Measurements from ENCODE around the gene RHBDD2. TPM values are rescaled to one million over a fixed set of nuclear protein-coding genes. Genes with fewer than 3 reads are reported as not detected.
"Not testable (repeated sequence)": the region's sequence is repeated elsewhere in the genome, so short reads cannot be mapped to it uniquely, and the experiment has no call there.

Gene RHBDD2
- polyA plus RNA-seq, 4 donors, result 55.4 to 67.0 (median 58.0) TPM

DNA sequence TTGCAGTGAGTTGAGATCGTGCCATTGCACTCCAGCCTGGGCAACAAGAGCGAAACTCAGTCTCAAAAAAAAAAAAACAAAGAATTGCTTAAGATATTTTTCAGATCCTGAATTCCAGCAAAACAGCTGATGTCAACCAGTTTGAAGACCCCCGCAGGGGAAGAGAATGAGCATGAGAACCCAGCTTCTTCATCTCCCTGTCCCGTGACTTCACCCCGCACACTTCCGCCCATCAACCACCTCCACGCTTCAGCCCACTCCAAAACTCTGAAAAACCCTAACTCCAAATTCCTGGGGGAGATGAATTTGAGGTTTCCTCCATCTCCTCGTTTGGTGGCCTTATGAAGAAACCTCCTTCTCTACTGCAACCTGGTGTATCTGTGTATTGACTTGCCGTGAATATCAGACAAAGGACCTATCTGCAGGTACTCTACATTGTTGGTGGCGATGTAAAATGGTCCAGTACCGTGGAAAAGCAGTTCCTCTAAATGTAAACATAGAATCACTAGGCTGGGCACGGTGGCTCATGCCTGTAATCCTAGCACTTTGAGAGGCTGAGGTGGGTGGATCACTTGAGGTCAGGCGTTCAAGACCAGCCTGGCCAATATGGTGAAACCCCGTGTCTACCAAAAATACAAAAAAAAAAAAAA lies 40.4 kb upstream of the RHBDD2 start:
- not testable (repeated sequence) for DNase-seq; H3K4me3 ChIP-seq (ENCODE audit: low read depth in 1 of 3, low read length in 3 of 3); FAIRE-seq; H3K27me3 ChIP-seq (ENCODE audit: control insufficient read depth in 3 of 3, insufficient read depth in 3 of 3, low read length in 3 of 3); H3K27ac ChIP-seq (ENCODE audit: low read depth in 1 of 3, low read length in 2 of 3); H3K36me3 ChIP-seq (ENCODE audit: control insufficient read depth in 3 of 3, insufficient read depth in 2 of 3, low read depth in 1 of 3, low read length in 3 of 3); H3K9me3 ChIP-seq (ENCODE audit: control insufficient read depth in 2 of 2, insufficient read depth in 1 of 2, low read depth in 1 of 2, low read length in 1 of 2); H3K4me1 ChIP-seq (ENCODE audit: control insufficient read depth in 3 of 3, insufficient read depth in 2 of 3, low read depth in 1 of 3, low read length in 2 of 3)
- 81 to 86% (median 85%) methylated on average over 14 of the region's 14 CpGs for WGBS, 3 donors

DNA sequence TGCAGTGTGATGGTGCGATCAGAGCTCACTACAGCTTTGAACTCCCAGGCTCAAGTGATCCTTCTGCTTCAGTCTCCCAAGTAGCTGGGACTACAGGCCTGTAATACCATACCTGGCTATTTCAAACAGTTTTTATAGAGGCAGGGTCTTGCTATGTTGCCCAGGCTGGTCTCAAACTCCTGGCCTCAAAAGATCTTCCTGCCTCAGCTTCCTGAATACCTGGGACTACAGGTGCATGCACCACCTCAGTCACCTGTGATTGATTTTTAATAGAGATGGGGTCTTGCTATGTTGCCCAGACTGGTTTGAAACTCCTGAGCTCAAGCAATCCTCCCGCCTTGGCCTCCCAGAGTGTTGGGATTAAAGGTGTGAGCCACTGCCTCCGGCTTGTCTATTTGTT lies 38.8 kb upstream of the RHBDD2 start:
- H3K27ac ChIP-seq (ENCODE audit: low read depth in 1 of 3, low read length in 2 of 3), result no peak overlapping the region
- H3K4me3 ChIP-seq (ENCODE audit: low read depth in 1 of 3, low read length in 3 of 3), result no peak overlapping the region
- H3K9me3 ChIP-seq (ENCODE audit: control insufficient read depth in 2 of 2, insufficient read depth in 1 of 2, low read depth in 1 of 2, low read length in 1 of 2), result no peaks in the 10 kb centered on the region
- no peaks in the 10 kb centered on the region for H3K27me3 ChIP-seq (ENCODE audit: control insufficient read depth in 3 of 3, insufficient read depth in 3 of 3, low read length in 3 of 3)
- WGBS, 3 donors, result 92 to 97% (median 97%) methylated on average over 3 of the region's 3 CpGs
- no peak for FAIRE-seq
- no peak for DNase-seq
- H3K36me3 ChIP-seq (ENCODE audit: control insufficient read depth in 3 of 3, insufficient read depth in 2 of 3, low read depth in 1 of 3, low read length in 3 of 3), result no peaks in the 10 kb centered on the region
- no peaks in the 10 kb centered on the region for H3K4me1 ChIP-seq (ENCODE audit: control insufficient read depth in 3 of 3, insufficient read depth in 2 of 3, low read depth in 1 of 3, low read length in 2 of 3)

DNA sequence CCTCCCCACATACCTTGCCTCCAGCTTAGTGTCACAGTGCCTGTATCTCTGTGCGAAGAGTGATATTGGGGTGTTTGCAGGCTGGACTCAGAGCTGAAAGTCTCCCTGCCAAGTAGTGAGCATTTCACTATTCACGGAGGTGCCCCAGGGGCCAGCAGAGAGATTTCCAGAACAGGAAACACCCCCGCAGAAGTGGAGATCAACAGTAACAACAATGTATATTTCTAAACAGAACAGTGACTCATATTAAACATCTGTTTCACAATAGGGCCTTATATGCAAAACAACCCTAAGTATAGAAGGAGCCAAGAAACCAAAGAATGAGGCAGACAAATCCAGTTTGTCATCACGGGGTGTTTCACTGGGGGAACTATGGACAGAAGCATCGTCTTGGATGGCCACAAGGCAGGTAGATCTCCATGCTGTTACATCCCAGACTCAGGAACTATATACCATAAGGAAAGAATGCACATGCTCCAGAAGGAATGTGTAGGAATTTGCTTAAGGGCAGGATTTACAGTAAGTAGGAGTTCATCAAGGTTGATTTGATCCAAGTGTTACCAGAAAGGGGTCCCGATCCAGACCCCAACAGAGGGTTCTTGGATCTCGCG lies 35.9 kb upstream of the RHBDD2 start:
- DNase-seq, result peak; percentile 13 to 19
- no peak overlapping the region for H3K4me3 ChIP-seq (ENCODE audit: low read depth in 1 of 3, low read length in 3 of 3)
- no peak for FAIRE-seq
- no peaks in the 10 kb centered on the region for H3K27me3 ChIP-seq (ENCODE audit: control insufficient read depth in 3 of 3, insufficient read depth in 3 of 3, low read length in 3 of 3)
- H3K27ac ChIP-seq (ENCODE audit: low read depth in 1 of 3, low read length in 2 of 3), result peak overlapping the region in 2 of 3 donors; percentile 68 to 89
- no peaks in the 10 kb centered on the region for H3K9me3 ChIP-seq (ENCODE audit: control insufficient read depth in 2 of 2, insufficient read depth in 1 of 2, low read depth in 1 of 2, low read length in 1 of 2)
- no peaks in the 10 kb centered on the region for H3K36me3 ChIP-seq (ENCODE audit: control insufficient read depth in 3 of 3, insufficient read depth in 2 of 3, low read depth in 1 of 3, low read length in 3 of 3)
- H3K4me1 ChIP-seq (ENCODE audit: control insufficient read depth in 3 of 3, insufficient read depth in 2 of 3, low read depth in 1 of 3, low read length in 2 of 3), result no peaks in the 10 kb centered on the region
- WGBS, 3 donors, result 46 to 52% (median 51%) methylated on average over 8 of the region's 8 CpGs

DNA sequence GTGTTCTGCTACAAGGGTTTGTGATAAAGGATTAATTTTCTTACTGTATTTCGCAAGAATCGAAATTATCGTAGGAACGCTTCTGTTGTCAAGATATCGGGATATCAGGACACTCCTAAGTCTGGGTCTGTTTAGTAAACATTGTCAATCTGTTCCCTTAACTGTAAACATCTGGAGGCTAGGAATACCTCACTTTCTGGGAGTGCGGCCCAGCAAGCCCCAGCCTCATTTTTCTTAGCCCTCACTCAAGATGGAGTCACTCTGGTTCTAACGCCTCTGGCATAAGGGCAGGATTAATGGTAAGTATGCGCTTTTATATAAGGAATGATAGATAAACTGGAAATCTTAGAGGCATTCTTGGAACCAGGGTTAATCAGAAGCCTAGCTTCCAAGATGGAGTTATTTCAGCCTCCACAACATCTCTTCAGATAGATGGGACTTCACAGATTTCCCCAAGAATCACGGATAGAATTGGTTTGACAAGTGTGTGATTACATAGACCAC lies 35.2 kb upstream of the RHBDD2 start:
- WGBS, 3 donors, result 84 to 96% (median 92%) methylated on average over 9 of the region's 9 CpGs
- H3K4me1 ChIP-seq (ENCODE audit: control insufficient read depth in 3 of 3, insufficient read depth in 2 of 3, low read depth in 1 of 3, low read length in 2 of 3), result no peaks in the 10 kb centered on the region
- H3K9me3 ChIP-seq (ENCODE audit: control insufficient read depth in 2 of 2, insufficient read depth in 1 of 2, low read depth in 1 of 2, low read length in 1 of 2), result no peaks in the 10 kb centered on the region
- DNase-seq (no peak), FAIRE-seq (no peak)
- no peak overlapping the region for H3K4me3 ChIP-seq (ENCODE audit: low read depth in 1 of 3, low read length in 3 of 3)
- no peak overlapping the region for H3K27ac ChIP-seq (ENCODE audit: low read depth in 1 of 3, low read length in 2 of 3)
- no peaks in the 10 kb centered on the region for H3K36me3 ChIP-seq (ENCODE audit: control insufficient read depth in 3 of 3, insufficient read depth in 2 of 3, low read depth in 1 of 3, low read length in 3 of 3)
- no peaks in the 10 kb centered on the region for H3K27me3 ChIP-seq (ENCODE audit: control insufficient read depth in 3 of 3, insufficient read depth in 3 of 3, low read length in 3 of 3)

DNA sequence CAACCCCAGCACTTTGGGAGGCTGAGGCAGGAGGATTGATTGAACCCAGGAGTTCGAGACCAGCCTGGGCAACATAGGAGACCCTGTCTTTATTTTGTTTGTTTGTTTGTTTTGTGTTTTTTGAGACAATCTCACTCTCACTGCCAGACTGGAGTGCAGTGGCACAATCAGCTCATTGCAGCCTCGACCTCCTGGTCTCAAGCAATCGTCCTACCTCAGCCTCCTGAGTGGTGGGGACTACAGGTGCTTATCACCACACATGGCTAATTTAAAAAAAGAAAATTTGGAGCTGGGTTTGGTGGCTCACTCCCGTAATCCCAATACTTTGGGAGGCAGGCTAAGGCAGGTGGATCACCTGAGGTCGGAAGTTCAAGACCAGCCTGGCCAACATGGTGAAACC lies 34.7 kb upstream of the RHBDD2 start:
- FAIRE-seq (no peak), DNase-seq (no peak)
- Histone ChIP-seq H3K36me3 (ENCODE audit: control insufficient read depth in 3 of 3, insufficient read depth in 2 of 3, low read depth in 1 of 3, low read length in 3 of 3) (no peaks in the 10 kb centered on the region), H3K27me3 (ENCODE audit: control insufficient read depth in 3 of 3, insufficient read depth in 3 of 3, low read length in 3 of 3) (no peaks in the 10 kb centered on the region), H3K27ac (ENCODE audit: low read depth in 1 of 3, low read length in 2 of 3) (no peak overlapping the region), H3K4me1 (ENCODE audit: control insufficient read depth in 3 of 3, insufficient read depth in 2 of 3, low read depth in 1 of 3, low read length in 2 of 3) (no peaks in the 10 kb centered on the region), H3K9me3 (ENCODE audit: control insufficient read depth in 2 of 2, insufficient read depth in 1 of 2, low read depth in 1 of 2, low read length in 1 of 2) (no peaks in the 10 kb centered on the region), H3K4me3 (ENCODE audit: low read depth in 1 of 3, low read length in 3 of 3) (no peak overlapping the region)
- WGBS, 3 donors, result 90 to 92% (median 91%) methylated on average over 5 of the region's 5 CpGs

DNA sequence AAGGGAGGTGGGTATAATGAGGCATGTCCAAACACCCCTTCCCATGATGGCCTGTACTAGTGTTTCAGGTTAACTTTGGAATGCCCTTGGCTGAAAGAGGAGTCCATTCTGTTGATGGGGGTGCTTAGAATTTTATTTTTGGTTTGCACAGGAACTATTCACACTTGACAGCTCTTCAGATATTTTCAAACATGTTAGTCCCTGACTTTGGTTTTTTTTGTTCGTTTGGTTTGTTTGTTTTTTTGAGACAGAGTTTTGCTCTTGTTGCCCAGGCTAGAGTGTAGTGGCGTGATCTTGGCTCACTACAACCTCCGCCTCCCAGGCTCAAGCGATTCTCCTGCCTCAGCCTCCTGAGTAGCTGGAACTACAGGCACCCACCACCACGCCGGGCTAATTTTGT lies 33.7 kb upstream of the RHBDD2 start:
- not testable (repeated sequence) for H3K36me3 ChIP-seq (ENCODE audit: control insufficient read depth in 3 of 3, insufficient read depth in 2 of 3, low read depth in 1 of 3, low read length in 3 of 3); FAIRE-seq; H3K27ac ChIP-seq (ENCODE audit: low read depth in 1 of 3, low read length in 2 of 3); H3K4me1 ChIP-seq (ENCODE audit: control insufficient read depth in 3 of 3, insufficient read depth in 2 of 3, low read depth in 1 of 3, low read length in 2 of 3); H3K4me3 ChIP-seq (ENCODE audit: low read depth in 1 of 3, low read length in 3 of 3); H3K27me3 ChIP-seq (ENCODE audit: control insufficient read depth in 3 of 3, insufficient read depth in 3 of 3, low read length in 3 of 3); DNase-seq; H3K9me3 ChIP-seq (ENCODE audit: control insufficient read depth in 2 of 2, insufficient read depth in 1 of 2, low read depth in 1 of 2, low read length in 1 of 2)
- WGBS, 3 donors, result 80 to 83% (median 80%) methylated on average over 6 of the region's 6 CpGs

DNA sequence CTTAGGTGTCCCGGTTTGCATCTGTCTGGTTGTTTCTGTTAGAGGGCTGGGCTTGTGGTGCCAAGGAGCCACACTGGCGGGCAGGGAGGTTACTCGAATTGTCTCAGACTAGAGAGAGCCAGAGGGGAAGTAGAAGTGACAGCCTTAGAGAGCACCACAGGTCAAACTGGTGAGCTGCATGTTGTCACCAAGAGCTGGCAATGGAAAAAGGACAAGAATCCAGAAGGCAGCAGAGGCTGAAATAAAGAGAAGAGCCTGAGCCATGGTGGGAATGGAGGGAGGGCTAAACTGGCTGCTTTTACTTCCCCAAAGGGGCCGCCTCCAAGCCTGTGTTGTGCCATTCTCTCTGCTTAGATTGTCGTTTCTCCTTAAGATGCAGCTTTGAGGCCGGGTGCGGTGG lies 31.1 kb upstream of the RHBDD2 start:
- Histone ChIP-seq H3K27ac (ENCODE audit: low read depth in 1 of 3, low read length in 2 of 3) (no peak overlapping the region), H3K4me1 (ENCODE audit: control insufficient read depth in 3 of 3, insufficient read depth in 2 of 3, low read depth in 1 of 3, low read length in 2 of 3) (no peaks in the 10 kb centered on the region), H3K4me3 (ENCODE audit: low read depth in 1 of 3, low read length in 3 of 3) (no peak overlapping the region), H3K9me3 (ENCODE audit: control insufficient read depth in 2 of 2, insufficient read depth in 1 of 2, low read depth in 1 of 2, low read length in 1 of 2) (no peaks in the 10 kb centered on the region), H3K36me3 (ENCODE audit: control insufficient read depth in 3 of 3, insufficient read depth in 2 of 3, low read depth in 1 of 3, low read length in 3 of 3) (no peaks in the 10 kb centered on the region), H3K27me3 (ENCODE audit: control insufficient read depth in 3 of 3, insufficient read depth in 3 of 3, low read length in 3 of 3) (no peaks in the 10 kb centered on the region)
- FAIRE-seq (no peak), DNase-seq (no peak)
- 74 to 85% (median 84%) methylated on average over 7 of the region's 7 CpGs for WGBS, 3 donors

DNA sequence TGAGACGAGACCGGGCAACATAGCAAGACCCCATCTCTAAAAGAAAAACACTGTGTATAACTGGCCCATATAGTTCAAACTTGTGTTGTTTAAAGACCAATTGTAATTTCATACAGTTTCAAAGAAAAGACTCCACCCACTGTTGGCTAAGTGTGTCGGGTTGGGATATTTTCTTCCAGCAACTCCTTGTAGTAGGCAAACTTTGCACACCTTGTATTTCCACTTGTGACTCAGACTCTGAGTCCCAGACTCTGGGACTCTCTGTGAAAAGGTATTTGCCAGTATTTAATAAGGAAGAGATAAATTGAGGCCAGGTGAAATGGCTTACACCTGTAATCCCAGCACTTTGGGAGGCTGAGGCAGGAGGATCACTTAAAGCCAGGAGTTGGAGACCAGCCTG lies 29.3 kb upstream of the RHBDD2 start:
- Histone ChIP-seq H3K27me3 (ENCODE audit: control insufficient read depth in 3 of 3, insufficient read depth in 3 of 3, low read length in 3 of 3) (no peaks in the 10 kb centered on the region), H3K4me3 (ENCODE audit: low read depth in 1 of 3, low read length in 3 of 3) (no peak overlapping the region), H3K9me3 (ENCODE audit: control insufficient read depth in 2 of 2, insufficient read depth in 1 of 2, low read depth in 1 of 2, low read length in 1 of 2) (no peaks in the 10 kb centered on the region), H3K4me1 (ENCODE audit: control insufficient read depth in 3 of 3, insufficient read depth in 2 of 3, low read depth in 1 of 3, low read length in 2 of 3) (no peaks in the 10 kb centered on the region), H3K27ac (ENCODE audit: low read depth in 1 of 3, low read length in 2 of 3) (no peak overlapping the region), H3K36me3 (ENCODE audit: control insufficient read depth in 3 of 3, insufficient read depth in 2 of 3, low read depth in 1 of 3, low read length in 3 of 3) (no peaks in the 10 kb centered on the region)
- WGBS, 3 donors, result 64 to 74% (median 65%) methylated on average over 3 of the region's 3 CpGs
- FAIRE-seq (no peak), DNase-seq (peak in 1 of 2 donors; percentile 13)

DNA sequence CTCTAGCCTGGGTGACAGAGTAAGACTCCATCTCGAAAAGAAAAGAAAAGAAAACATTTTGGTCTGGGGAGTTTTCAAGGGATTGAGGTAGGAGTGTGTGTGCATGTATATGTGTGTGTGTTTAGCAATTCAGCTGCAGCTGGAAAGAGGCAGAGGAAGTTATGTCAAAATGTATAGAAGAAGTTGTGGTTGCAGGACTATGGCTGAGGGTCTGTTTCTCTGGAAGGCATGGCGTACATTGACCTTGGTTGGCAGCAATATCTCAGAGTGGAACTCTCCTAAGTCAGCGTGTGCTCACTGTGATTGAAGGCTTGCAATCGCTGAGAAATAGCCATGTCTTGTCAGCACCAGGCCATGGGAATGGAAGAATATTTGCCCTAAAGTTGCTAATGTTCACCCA lies 28.6 kb upstream of the RHBDD2 start:
- Histone ChIP-seq H3K27ac (ENCODE audit: low read depth in 1 of 3, low read length in 2 of 3) (no peak overlapping the region), H3K27me3 (ENCODE audit: control insufficient read depth in 3 of 3, insufficient read depth in 3 of 3, low read length in 3 of 3) (no peaks in the 10 kb centered on the region), H3K4me1 (ENCODE audit: control insufficient read depth in 3 of 3, insufficient read depth in 2 of 3, low read depth in 1 of 3, low read length in 2 of 3) (no peaks in the 10 kb centered on the region), H3K4me3 (ENCODE audit: low read depth in 1 of 3, low read length in 3 of 3) (no peak overlapping the region), H3K36me3 (ENCODE audit: control insufficient read depth in 3 of 3, insufficient read depth in 2 of 3, low read depth in 1 of 3, low read length in 3 of 3) (no peaks in the 10 kb centered on the region), H3K9me3 (ENCODE audit: control insufficient read depth in 2 of 2, insufficient read depth in 1 of 2, low read depth in 1 of 2, low read length in 1 of 2) (no peaks in the 10 kb centered on the region)
- FAIRE-seq (no peak), DNase-seq (no peak)
- 62 to 85% (median 64%) methylated on average over 4 of the region's 4 CpGs for WGBS, 3 donors
